Stimulated activated CD4-positive, alpha-beta T cell treated with anti-CD3 and anti-CD28 coated beads, Interleukin-4, amount 100 ng/mL, for 4 hours (primary cell): ENCODE results near the gene DNAI7.

Experiments used
- DNase-seq, 2 experiments: peaks; one replicate each; pipeline ENCODE4 v3.0.0-alpha.2; 2020

DNAI7 gene

DNA sequence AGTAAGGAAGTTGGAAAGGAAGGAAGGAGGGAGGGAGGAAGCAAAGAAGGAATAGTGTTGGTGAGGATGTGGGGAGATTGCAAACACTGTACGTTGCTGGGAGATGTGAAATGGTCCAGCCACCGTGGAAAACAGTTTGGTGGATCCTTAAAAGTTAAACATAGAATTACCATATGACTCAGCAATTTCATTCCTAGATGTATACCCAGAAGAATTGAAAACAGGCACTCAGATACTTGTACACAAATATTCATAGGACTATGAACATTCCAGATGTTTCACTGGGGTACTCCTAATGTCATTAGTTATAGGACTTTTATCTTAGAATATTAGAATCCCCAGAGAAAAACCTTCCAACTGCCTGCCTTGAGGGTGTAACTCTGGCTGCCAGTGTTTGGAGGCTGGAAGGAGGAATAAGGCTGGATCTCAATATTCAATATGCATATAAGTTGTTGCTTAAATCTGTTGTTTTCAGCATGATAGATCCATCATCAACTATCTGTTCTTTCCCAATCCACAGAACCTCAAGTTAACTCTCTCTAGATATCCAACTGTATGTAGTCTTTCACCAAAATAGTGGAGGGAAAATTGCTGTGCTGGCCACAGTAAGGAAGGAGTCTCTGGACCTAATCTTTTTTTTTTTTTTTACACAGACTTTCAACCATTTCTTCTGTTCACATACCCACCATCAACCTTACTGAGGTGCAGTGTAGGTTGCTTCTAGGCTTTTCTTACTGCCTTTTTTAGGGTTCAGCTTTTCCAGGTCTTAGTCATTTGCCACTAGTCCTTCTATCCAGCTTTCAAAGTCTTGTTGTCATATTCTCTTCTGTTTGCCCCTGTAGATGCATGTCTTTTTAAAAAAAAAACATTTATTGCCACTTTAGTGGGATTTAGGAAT is 94.5 kb downstream of the DNAI7 start:
- DNase-seq = no peak

DNA sequence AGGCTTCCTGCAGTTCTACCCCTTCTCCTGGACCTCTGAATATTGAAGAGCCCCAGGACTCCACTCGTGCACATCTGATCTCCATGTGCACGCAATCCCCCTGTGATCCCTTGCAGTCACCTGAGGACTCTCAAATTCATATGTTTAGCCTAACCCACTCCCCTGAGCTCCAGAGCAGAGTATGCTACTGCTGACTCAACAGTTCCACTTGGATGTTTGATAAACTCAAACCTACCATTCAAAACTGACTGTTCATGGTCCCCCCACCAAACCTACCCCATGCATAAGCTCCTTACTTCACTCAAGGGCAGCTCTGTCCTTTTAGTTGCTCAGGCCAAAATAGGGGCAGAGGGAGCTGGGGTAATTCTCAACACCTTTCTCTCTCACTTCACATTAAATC is 96.0 kb downstream of the DNAI7 start:
- no peak for DNase-seq

DNA sequence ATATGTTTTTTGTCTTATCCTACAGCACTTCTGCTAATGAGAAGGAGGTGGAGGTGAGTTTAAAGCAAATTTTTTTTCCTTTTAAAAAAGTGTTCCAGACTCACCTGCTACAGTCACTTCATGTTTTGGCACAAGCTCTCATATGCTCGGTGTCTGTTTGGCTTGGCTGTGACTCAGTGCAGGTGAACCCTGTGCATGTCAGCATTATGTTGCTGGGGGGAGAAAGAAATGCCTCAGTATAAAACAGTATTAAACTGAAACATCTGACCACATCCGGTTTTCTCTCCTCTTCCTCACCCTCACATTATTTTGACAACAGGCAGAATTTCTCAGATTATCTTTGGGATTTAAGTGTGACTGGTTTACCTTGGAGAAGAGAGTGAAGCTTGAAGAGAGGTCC is 105.2 kb downstream of the DNAI7 start:
- DNase-seq = no peak

DNA sequence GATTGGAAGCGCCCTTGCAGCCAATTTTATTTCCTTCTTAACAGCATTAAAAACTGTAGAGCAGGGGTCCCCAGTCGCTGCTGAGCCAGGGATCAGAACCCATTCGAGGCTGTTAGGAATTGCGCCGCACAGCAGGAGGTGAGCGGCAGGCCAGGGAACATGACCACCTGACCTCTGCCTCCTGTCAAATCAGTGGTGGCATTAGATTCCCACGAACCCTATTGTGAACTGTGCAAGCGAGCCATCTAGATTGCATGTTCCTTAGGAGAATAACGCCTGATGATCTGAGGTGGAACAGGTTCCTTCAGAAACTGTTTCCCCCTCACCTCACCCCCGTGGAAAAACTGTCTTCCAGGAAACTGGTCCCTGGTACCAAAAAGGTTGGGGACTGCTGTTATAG is 107.4 kb downstream of the DNAI7 start:
- no peak for DNase-seq

DNA sequence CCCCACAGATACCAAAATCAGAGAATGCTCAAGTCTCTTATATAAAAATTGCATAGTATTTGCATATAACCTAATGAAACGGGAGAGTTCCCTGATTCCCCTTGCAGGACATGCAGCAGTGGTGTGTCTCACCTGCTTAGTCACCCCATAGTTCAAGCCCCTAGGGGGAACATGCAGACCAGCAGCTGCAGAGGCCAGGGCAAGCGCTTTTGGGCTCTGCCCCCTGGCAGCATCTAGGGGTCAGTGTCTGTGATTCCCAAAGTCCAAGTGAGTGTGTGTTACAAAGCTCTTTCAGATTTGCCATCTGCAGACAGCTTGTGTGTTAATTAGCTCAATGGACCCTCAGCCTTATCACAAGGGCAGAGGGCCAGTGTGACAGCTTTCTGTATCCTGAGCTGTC is 110.1 kb downstream of the DNAI7 start:
- DNase-seq = no peak

DNA sequence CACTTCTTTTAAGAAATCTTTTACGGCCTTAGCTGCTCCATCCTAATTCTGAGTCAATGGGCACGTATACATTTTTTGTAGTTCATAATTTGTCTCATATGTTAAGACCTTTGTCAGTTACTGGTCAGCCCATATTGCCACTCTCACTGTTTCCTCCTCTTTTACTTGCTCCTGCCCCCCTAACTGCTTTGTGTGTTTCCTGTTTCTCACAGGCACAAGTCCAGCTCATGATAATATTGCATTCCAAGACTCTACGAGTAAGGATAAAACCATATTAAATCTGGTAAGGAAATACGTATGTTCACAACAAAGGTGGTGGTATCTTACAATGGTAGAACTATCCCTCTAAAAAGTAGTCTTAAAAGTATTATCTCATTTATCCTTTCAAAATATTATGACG is 111.7 kb downstream of the DNAI7 start:
- no peak for DNase-seq

DNA sequence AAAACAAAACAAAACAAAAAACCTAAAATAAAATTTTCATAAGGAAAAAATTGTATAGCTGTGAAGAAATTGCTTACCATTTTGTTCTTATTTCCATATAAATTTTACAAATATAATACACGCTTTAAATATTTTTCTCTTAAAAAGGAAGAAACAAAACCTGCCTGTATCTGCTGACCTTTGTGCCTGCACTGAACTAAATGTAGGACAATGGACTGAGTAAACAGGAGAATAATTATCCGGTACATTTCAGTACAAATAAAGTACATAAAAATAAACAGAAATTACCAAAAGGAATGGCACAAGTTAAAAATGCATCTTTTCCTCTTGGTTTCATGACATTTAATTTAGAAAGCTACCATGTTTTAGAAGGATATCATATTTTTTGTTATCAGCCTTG is 112.3 kb downstream of the DNAI7 start:
- no peak for DNase-seq

DNA sequence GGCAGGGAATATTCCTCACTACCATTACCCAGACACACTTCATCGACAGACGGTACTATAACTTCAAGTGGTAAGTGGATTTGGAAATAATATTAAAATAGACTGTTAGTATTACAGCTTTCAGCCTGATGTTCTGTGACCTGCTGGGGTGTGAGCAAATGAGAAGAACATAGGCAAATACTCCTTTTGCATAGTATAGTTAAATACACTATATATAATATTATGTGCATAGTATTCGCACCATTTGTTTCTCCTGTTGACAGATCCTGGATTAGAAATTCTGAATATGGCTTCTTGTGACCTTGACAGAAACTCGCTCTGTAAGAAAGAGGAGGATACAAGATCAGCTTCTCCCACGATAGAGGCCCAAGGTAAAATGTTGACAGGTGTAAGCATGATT is 115.6 kb downstream of the DNAI7 start:
- no peak for DNase-seq

DNA sequence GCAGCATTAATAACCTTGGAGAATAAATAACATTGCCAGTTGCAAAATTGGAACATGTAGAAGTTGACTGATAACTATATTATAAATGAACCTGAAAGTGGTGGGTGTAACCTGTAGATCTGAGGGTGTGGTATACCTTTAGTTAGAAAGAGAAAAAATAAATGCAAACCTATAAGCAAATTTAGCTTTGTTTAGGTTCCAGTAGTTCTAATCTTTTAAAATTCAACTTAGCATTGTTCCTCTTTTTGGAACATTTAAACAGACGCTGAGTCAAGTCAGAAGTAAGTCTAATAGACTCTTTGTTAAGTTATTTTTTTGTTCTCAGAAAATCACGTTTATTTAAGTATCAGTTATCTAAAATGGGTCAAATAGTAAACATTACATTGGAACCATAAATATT is 120.0 kb downstream of the DNAI7 start:
- DNase-seq = no peak

DNA sequence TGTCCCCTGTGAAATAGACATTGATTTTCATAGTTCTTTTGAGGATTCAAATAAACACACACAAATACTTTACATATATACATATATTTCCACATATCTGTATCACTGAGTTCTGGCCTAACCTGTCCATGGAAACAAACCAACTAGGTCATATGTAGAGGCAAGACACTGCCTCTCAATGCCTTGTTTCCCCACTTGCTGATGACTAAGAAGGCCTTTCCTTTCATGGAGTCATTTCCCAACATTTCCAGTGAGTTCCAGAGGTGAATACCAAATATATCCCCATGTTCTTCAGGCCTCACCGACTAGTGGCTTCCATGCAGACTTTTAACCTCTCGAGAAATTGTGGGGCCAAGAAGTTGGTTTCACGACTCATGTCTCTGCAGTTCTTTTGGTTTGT is 120.8 kb downstream of the DNAI7 start:
- no peak for DNase-seq

DNA sequence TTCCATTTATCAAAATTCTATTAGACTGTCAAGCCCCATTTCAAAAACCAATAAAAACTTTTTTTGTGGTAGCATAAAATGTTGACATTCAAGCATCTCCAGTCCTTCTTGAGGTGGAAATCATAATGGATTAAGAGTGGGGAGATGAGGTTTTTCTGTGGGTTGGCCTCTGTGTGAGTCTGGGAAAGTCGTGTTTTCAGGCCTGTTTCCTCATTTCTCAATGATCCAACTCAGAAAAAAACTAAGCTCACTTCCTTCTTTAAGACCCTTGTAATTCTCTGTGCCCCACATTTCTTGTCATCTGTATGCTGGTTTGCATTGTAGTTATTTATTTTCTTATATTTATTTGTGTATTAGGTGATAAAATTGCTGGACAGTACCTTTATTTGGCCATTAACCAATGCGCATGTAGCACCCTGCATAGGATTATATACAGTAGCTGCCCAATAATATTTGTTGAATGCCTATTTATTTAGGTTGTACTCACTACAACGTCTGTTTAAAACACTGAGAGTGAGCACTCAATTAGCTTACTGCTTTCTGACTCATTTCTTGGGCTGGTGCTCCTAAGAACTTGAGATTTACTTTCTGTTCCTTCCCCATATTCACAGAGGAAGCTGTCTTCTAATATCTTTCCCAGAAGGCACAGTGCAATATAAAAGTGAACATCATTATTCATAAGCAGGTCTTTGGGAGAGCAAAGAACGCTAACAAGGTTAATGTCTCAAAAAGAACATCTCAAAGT is 121.9 kb downstream of the DNAI7 start:
- DNase-seq = no peak

DNA sequence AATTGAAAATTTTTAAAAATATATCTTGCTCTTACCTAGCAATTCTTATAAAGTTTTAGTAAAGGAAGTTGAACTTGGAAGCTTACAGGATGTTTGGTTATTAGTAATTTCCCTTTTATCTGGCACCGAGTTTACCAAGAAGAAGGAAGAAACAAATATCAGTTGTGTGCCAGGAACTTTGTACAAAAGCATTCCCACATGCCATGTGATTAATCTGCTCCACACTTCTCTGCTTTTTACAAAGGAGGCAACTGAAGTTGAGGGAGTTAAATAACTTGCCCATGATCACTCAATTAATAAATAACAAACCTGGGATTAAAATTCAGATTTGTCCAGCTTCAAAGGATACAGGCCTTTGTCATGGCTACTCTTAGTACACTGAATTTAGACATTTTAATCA is 123.6 kb downstream of the DNAI7 start:
- no peak for DNase-seq

DNA sequence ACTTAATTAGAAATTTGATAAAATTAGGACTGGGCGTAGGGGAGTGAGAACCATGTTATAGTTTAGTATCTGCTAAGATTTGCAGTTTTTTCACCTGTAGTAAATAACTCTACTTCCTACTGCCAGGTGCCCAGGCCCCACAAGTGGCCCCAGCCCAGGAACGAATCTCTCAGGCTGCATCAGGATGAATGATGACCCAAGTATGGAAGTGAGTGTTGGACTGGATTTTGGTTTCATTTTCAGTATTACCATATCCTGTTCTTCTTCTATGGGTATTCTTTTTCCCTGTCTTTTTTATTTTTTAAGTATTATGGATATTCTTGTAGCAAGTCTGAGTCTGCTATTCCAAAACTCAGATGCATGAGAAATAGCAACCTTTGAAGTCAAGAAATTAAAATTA is 125.7 kb downstream of the DNAI7 start:
- no peak for DNase-seq

DNA sequence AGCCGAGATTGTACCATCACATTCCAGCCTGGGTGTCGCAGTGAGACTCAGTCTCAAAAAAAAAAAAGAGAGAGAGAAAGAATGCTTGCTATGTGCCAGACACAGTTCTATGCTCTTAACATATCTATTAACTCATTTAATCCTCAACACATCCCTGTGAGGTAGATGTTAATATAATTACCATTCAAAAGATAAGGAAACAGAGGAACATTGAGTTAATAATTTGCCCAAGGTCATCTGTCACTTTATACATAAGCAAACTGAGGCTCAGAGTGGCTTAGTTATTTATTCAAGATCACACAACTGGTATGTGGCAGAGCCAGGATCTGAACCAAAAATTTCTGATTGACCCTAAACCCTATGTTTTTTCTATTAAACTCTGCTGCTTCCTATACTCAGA is 129.9 kb downstream of the DNAI7 start:
- no peak for DNase-seq

DNA sequence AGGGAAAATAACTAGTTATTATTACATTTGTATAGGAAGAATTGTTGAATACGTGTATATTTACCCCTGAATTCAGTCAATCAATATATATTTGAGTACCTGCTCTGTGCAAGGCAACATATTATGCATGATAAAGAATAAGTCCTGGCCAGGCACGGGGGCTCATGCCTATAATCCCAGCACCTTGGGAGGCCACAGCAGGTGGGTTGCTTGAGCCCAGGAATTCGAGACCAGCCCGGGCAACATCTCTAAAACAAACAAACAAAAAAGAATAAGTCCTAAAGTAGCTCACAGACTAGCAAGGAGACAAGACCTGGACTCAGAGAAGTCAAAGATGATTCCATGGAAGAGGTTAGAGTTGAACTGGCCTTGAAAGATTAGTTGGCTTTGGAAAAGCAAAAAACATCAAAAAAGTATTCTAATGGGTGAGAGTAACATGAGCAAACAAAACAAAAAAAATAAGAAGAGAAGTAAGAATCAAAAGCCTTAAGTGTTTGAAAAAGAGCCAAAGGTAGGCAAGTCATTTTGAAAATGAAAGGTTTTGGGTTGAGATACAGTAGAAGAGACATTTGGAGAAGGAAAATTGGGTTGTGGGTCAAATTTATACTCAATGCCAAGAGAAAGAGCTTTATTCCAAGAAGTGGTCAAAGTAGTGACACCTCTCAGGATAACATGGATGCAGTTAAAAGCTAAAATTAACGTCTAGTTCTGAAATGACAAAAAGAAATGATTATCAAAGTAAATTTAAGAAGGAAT is 130.9 kb downstream of the DNAI7 start:
- DNase-seq = no peak

DNA sequence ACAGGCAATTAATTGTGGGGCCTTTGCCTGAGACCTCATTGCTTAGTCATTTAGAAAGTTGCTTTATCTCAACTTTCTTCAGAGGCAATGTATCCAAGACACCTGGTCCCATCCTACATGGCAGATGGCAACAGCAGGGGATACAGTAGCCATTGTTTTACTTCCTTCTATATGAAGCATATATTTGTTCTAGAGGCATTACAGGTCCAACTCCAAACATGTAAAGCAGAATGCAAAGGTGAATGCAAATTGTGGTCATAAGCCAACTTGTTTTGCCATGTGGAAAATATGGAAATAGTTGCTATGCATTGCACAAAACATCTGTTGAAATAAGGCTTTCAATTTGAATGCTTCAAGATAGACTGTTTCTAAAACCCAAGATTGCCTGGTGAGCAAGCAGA is 136.3 kb downstream of the DNAI7 start:
- no peak for DNase-seq
